K562 (cell line): ENCODE data around the gene TIPARP. TPM values are rescaled to one million over a fixed set of nuclear protein-coding genes. Genes with fewer than 3 reads are reported as not detected.
A peak's percentile ranks its signal among the peaks of the same experiment; 100 is the strongest.

ENCODE experiments used
- BHLHE40 ChIP-seq: IDR thresholded peaks from 2 replicates; pipeline ENCODE4 v1.6.1; 2011; ENCODE audit warnings: low read length, improper control_type of control experiment
- BRD9 ChIP-seq: fragments of 450-650 bp; IDR thresholded peaks from 2 replicates; pipeline ENCODE4 v1.6.1; 2018; ENCODE audit warnings: low read depth; ENCODE audit not compliant: partially characterized antibody
- NR4A1 ChIP-seq, 2 experiments: fragments of 250-450 bp in 1 of 2; fragments of 450-650 bp in 1 of 2; sonication (Bioruptor Pico) in 1 of 2; IDR thresholded peaks; 2 replicates each; pipeline versions ENCODE4 v1.4.0 to v1.6.1; 2016 to 2020; ENCODE audit warnings: mild to moderate bottlenecking in 2 of 2, missing compliant biosample characterization in 1 of 2, missing genetic modification characterization in 1 of 2, moderate library complexity in 1 of 2
- SREBF1 ChIP-seq: fragments of 150-350 bp; IDR thresholded peaks from 2 replicates; pipeline ENCODE4 v1.6.1; 2014; ENCODE audit warnings: antibody characterized with exemption, low read depth, low read length, borderline replicate concordance
- ZNF143 ChIP-seq: sonication (generic); formaldehyde crosslinking; IDR thresholded peaks from 2 replicates; pipeline ENCODE4 v1.9.0; 2022; ENCODE audit warnings: mild to moderate bottlenecking, missing genetic modification reagents
- ZNF263 ChIP-seq: sonication (generic); formaldehyde crosslinking; IDR thresholded peaks from 2 replicates; pipeline ENCODE4 v1.8.0; 2022; ENCODE audit warnings: mild to moderate bottlenecking, missing genetic modification reagents, borderline replicate concordance
- polyA plus RNA-seq, 8 experiments: library from polyadenylated mRNA; depleted of rRNA in 4 of 8; stranded (reverse) in 5 of 8; unstranded in 3 of 8; fragments of >200 nt; fragmentation: Nextera tagmentation in 2 of 8; fragmentation: Illumina TruSeq in 1 of 8; extraction: Ambion mirVana in 2 of 8; extraction: Trizol in 1 of 8; gene quantifications; 2 replicates each; pipeline versions ENCODE4 v1.2.1 to v1.2.3, GENCODE V29; 2011 to 2014; ENCODE audit warnings: inconsistent platforms in 1 of 8, missing spikeins in 1 of 8
- total RNA-seq, 7 experiments: library from RNA; depleted of rRNA in 6 of 7; stranded (reverse); fragments of >200 nt in 6 of 7; fragmentation: Illumina TruSeq in 2 of 7; extraction: Trizol in 2 of 7; gene quantifications; 2 replicates each; pipeline versions ENCODE4 v1.2.1 to v1.2.3, GENCODE V29; 2011 to 2021; ENCODE audit warnings: low replicate concordance in 1 of 7
- TF ChIP-seq, protein P1 (sequence below), 2 experiments: fragments of 450-650 bp; formaldehyde crosslinking in 1 of 2; IDR thresholded peaks; 2 replicates each; pipeline versions ENCODE4 v1.4.0 to v1.6.1; 2014 to 2020; ENCODE audit warnings: mild to moderate bottlenecking in 2 of 2, borderline replicate concordance in 1 of 2, low read depth in 1 of 2
- TF ChIP-seq, protein P2 (sequence below): sonication (generic); formaldehyde crosslinking; IDR thresholded peaks from 2 replicates; pipeline ENCODE4 v1.8.1; 2023; ENCODE audit warnings: missing genetic modification reagents, mild to moderate bottlenecking, borderline replicate concordance

TIPARP gene
- total and polyA plus RNA-seq, 9 of the 15 experiments (the other 6 are each of a cell fraction or from before 2014, with no cell fraction given) = 2.4 to 29.4 (median 15.1) TPM

DNA sequence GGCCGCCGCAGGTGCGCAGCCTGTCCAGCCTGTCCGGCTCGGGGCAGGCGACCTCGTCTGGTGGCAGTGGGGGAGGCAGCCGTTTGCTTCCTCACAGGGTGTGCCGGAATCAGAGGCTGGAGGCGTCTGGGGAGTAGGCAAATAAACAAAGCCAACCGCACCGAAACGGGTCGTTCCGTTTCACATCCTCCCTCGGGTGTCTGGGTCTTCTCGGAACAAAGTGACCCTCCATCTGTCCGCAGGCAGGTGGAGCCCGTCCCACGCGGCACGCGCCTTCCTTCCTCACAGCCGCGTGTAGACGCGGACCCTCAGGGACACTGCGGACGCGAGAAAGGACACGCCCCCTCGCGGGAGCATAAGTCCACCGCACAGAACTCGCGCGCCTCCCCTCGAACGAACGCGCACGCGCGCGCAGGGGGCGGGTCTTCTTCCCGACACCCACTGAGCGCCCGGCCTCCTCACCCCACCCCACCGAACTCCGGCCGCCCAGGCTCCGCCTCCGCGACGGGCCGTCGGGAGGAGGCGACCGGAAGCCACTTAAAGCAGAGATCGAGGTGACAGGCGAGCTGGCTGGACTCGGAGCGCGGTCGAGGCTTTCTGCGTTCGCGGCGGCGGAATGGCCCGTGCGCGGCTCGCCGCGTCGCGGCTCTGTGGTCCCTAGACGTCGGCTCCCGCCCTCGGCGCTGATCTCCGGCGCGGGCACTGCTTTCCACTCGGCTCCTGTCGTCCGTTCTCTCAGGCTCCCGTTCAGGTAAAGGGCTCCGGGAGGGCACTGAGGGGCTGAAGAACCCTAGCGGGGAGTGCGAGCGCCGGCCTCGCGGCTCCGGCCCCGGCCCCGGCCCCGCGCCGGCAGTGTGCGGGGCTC is at the start of gene TIPARP (continued):
- TF ChIP-seq, protein P1, sequence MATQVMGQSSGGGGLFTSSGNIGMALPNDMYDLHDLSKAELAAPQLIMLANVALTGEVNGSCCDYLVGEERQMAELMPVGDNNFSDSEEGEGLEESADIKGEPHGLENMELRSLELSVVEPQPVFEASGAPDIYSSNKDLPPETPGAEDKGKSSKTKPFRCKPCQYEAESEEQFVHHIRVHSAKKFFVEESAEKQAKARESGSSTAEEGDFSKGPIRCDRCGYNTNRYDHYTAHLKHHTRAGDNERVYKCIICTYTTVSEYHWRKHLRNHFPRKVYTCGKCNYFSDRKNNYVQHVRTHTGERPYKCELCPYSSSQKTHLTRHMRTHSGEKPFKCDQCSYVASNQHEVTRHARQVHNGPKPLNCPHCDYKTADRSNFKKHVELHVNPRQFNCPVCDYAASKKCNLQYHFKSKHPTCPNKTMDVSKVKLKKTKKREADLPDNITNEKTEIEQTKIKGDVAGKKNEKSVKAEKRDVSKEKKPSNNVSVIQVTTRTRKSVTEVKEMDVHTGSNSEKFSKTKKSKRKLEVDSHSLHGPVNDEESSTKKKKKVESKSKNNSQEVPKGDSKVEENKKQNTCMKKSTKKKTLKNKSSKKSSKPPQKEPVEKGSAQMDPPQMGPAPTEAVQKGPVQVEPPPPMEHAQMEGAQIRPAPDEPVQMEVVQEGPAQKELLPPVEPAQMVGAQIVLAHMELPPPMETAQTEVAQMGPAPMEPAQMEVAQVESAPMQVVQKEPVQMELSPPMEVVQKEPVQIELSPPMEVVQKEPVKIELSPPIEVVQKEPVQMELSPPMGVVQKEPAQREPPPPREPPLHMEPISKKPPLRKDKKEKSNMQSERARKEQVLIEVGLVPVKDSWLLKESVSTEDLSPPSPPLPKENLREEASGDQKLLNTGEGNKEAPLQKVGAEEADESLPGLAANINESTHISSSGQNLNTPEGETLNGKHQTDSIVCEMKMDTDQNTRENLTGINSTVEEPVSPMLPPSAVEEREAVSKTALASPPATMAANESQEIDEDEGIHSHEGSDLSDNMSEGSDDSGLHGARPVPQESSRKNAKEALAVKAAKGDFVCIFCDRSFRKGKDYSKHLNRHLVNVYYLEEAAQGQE (IDR thresholded peaks at IDR 0.05; ENCODE audit: borderline replicate concordance) = peak; percentile 95
- TF ChIP-seq, protein P1 (CRISPR knock-in tag; IDR thresholded peaks at IDR 0.05; ENCODE audit: low read depth) = peak; percentile 23; the same call in 1 of the 2 replicates
- peak; percentile 79 for TF ChIP-seq BRD9
- TF ChIP-seq NR4A1 (CRISPR knock-in tag; IDR thresholded peaks at IDR 0.05) = peak; percentile 32; the same call in 1 of the 2 replicates
- 0 out of 2 replicates have a peak, but pooled peaks have one; percentile 46 for TF ChIP-seq NR4A1 (tag; IDR thresholded peaks at IDR 0.05)
- TF ChIP-seq ZNF143 (CRISPR knock-in tag) = peak; percentile 59; the same call in 1 of the 2 replicates
- TF ChIP-seq, protein P2, sequence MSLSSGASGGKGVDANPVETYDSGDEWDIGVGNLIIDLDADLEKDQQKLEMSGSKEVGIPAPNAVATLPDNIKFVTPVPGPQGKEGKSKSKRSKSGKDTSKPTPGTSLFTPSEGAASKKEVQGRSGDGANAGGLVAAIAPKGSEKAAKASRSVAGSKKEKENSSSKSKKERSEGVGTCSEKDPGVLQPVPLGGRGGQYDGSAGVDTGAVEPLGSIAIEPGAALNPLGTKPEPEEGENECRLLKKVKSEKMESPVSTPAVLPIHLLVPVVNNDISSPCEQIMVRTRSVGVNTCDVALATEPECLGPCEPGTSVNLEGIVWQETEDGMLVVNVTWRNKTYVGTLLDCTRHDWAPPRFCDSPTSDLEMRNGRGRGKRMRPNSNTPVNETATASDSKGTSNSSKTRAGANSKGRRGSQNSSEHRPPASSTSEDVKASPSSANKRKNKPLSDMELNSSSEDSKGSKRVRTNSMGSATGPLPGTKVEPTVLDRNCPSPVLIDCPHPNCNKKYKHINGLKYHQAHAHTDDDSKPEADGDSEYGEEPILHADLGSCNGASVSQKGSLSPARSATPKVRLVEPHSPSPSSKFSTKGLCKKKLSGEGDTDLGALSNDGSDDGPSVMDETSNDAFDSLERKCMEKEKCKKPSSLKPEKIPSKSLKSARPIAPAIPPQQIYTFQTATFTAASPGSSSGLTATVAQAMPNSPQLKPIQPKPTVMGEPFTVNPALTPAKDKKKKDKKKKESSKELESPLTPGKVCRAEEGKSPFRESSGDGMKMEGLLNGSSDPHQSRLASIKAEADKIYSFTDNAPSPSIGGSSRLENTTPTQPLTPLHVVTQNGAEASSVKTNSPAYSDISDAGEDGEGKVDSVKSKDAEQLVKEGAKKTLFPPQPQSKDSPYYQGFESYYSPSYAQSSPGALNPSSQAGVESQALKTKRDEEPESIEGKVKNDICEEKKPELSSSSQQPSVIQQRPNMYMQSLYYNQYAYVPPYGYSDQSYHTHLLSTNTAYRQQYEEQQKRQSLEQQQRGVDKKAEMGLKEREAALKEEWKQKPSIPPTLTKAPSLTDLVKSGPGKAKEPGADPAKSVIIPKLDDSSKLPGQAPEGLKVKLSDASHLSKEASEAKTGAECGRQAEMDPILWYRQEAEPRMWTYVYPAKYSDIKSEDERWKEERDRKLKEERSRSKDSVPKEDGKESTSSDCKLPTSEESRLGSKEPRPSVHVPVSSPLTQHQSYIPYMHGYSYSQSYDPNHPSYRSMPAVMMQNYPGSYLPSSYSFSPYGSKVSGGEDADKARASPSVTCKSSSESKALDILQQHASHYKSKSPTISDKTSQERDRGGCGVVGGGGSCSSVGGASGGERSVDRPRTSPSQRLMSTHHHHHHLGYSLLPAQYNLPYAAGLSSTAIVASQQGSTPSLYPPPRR (CRISPR knock-in tag) = peak; percentile 92; the same call in 1 of the 2 replicates
- TF ChIP-seq SREBF1 = peak; percentile 42; the same call in 1 of the 2 replicates
- peak; percentile 64; the same call in 1 of the 2 replicates for TF ChIP-seq ZNF263
- TF ChIP-seq BHLHE40 = peak; percentile 48; the same call in 1 of the 2 replicates
